ENCODE results near the gene SNRK.

SNRK gene

GRCh38 chr3:43304126-43304525, 17.8 kb downstream of the SNRK start:
- Histone ChIP-seq H3K36me3 (replicated peaks) (peaks cover 8% of the 10 kb centered on the region), H3K27me3 (replicated peaks) (no peaks in the 10 kb centered on the region), H3K4me3 (ENCODE audit: low read depth, low read length) (no peak overlapping the region), H3K27ac (no peak overlapping the region)
- in situ Hi-C loops (cut with HindIII; ENCODE audit: low pct_ligation_motif_present, low sequenced_read_pairs), result no loop called here
- TF ChIP-seq CTCF (IDR thresholded peaks at IDR 0.05; ENCODE audit: low read depth, low read length, missing control alignments), result no peak
- no peak for DNase-seq

GRCh38 chr3:43307226-43307625, 20.9 kb downstream of the SNRK start:
- TF ChIP-seq CTCF (IDR thresholded peaks at IDR 0.05; ENCODE audit: low read depth, low read length, missing control alignments), result no peak
- Histone ChIP-seq H3K27ac (no peak overlapping the region), H3K4me3 (ENCODE audit: low read depth, low read length) (no peak overlapping the region), H3K36me3 (replicated peaks) (peaks cover 8% of the 10 kb centered on the region), H3K27me3 (replicated peaks) (no peaks in the 10 kb centered on the region)
- no peak for DNase-seq
- in situ Hi-C loops (cut with HindIII; ENCODE audit: low pct_ligation_motif_present, low sequenced_read_pairs), result no loop called here

- in situ Hi-C loops (cut with HindIII; ENCODE audit: low pct_ligation_motif_present, low sequenced_read_pairs), result no loop called here
- no peak for DNase-seq
- Histone ChIP-seq H3K4me3 (ENCODE audit: low read depth, low read length) (no peak overlapping the region), H3K27me3 (replicated peaks) (no peaks in the 10 kb centered on the region), H3K27ac (no peak overlapping the region), H3K36me3 (replicated peaks) (peaks cover 8% of the 10 kb centered on the region)
- no peak for TF ChIP-seq CTCF (IDR thresholded peaks at IDR 0.05; ENCODE audit: low read depth, low read length, missing control alignments)
These were observed 21.3 kb downstream of the SNRK start for GRCh38 chr3:43307649-43308048.

- no peaks in the 10 kb centered on the region for H3K36me3 ChIP-seq (replicated peaks)
- DNase-seq, result no peak
These were observed 23.3 kb downstream of the SNRK start for GRCh38 chr3:43309372-43310305.

GRCh38 chr3:43316783-43317460, 30.6 kb downstream of the SNRK start:
- H3K27me3 ChIP-seq (replicated peaks), result no peaks in the 10 kb centered on the region
- DNase-seq, result no peak
- no peaks in the 10 kb centered on the region for H3K36me3 ChIP-seq (replicated peaks)
- no peak overlapping the region for H3K4me3 ChIP-seq (ENCODE audit: low read depth, low read length)
- TF ChIP-seq CTCF (IDR thresholded peaks at IDR 0.05; ENCODE audit: low read depth, low read length, missing control alignments), result no peak
- H3K27ac ChIP-seq, result no peak overlapping the region
- in situ Hi-C loops (cut with HindIII; ENCODE audit: low pct_ligation_motif_present, low sequenced_read_pairs), result no loop called here

More at GRCh38 chr3:43309372-43310305, 23.3 kb downstream of the SNRK start:
- Histone ChIP-seq H3K4me3 (ENCODE audit: low read depth, low read length) (no peak overlapping the region), H3K27me3 (replicated peaks) (no peaks in the 10 kb centered on the region), H3K27ac (no peak overlapping the region)
- no peak for TF ChIP-seq CTCF (IDR thresholded peaks at IDR 0.05; ENCODE audit: low read depth, low read length, missing control alignments)
- in situ Hi-C loops (cut with HindIII; ENCODE audit: low pct_ligation_motif_present, low sequenced_read_pairs), result no loop called here
